Measurements from ENCODE around the gene ALK. TPM values are rescaled to one million over a fixed set of nuclear protein-coding genes. Genes with fewer than 3 reads are reported as not detected.

The ALK gene
- total RNA-seq, 2 donors from 2014 or later = not detected

DNA sequence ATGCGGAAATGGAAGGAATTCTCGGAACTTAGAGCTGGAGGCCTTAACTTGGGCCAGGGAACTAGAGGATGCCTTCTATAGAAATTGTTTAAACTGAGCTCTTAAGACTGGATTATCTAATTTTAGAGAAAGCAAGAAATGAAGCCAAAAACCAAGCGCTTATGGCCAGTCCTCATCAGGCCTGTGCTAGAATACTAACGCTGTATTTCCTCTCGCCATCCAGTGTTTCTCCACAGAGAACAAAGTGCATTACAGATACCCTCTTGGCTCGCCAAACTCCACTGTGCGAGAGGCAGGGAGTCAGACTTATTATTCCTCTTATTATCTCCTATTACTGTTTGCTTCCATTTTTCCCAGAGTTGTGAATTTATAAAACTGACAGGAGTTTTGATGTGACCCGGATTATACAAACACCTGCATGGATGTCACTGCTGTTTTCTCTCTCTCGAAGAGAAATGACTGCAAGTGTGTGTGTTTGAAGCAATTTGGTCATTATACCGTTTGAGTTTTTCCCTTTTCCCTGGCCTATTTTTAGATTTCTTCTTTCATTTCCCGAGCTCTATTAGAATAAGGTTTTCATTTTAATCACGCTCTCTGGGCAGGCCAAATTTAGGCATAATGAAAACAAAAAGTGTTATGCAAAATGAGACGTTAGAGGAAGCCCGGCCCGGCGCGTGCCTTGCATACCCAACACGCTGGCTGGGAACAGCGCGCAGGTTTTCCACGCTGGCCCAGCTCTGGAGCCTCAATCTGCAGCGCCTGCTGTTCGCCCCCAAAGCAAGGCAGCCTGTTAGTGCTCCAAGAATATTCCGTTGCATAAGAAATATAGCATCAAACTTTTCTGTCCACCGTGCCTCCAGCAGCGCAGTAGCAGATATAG lies 103.3 kb downstream of the ALK start:
- no peak overlapping the region for H3K4me3 Mint-ChIP-seq
- no peaks in the 10 kb centered on the region for H3K4me1 Mint-ChIP-seq (ENCODE audit: low read depth in 2 of 2)
- H3K27me3 Mint-ChIP-seq = no peaks in the 10 kb centered on the region
- no peak overlapping the region for H3K27ac Mint-ChIP-seq
- no peaks in the 10 kb centered on the region for H3K9me3 Mint-ChIP-seq
- no peaks in the 10 kb centered on the region for H3K36me3 Mint-ChIP-seq
- no peak for ATAC-seq
- no peak for DNase-seq (ENCODE audit: low spot score)

DNA sequence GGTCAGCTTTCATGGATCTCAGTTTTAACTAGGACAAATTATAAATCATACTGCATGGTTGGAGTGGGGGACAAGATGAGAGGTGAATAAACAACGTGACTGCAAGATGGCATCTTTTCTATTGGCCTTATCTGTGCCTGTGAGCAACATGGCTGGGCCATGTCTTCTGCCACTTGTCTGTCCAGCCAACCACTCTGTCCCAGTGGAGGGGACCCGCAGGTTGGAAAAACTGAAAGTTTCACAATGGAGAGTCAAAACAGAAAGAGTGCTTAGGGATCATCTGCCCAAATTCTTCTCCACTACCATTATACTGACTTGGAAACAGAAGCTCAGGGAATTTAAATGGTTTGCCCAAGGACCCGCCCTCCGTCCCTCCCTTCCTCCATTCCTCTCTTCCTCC lies 104.1 kb downstream of the ALK start:
- no peaks in the 10 kb centered on the region for H3K4me1 Mint-ChIP-seq (ENCODE audit: low read depth in 2 of 2)
- H3K27me3 Mint-ChIP-seq = peaks cover 0 to 2% of the 10 kb centered on the region in 2 donors
- DNase-seq (ENCODE audit: low spot score) (no peak), ATAC-seq (no peak)
- no peaks in the 10 kb centered on the region for H3K36me3 Mint-ChIP-seq
- H3K9me3 Mint-ChIP-seq = no peaks in the 10 kb centered on the region
- H3K27ac Mint-ChIP-seq = no peak overlapping the region
- H3K4me3 Mint-ChIP-seq = no peak overlapping the region

DNA sequence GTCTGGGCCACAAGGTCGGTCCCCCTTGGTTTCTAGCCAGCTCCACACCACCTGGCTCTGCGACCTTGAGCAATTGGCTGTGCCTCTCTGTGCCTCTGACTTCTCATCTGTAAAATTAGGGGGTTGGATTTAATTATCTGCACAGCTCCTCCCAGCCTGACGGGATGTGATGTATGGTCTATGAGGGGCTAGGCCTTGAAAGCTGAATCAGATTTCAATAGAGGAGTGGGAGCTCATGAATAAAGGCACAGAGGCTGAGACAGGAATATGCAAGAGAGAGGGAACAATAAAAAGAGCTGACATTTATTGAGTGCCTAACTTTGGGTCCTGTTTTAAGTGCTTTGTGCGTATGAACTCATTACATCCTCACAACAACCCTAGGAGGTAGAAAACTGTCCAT lies 104.7 kb downstream of the ALK start:
- Mint-ChIP-seq H3K27ac (no peak overlapping the region), H3K4me1 (ENCODE audit: low read depth in 2 of 2) (no peaks in the 10 kb centered on the region), H3K9me3 (no peaks in the 10 kb centered on the region), H3K27me3 (peaks cover 0 to 2% of the 10 kb centered on the region in 2 donors), H3K36me3 (no peaks in the 10 kb centered on the region), H3K4me3 (no peak overlapping the region)
- DNase-seq (ENCODE audit: low spot score) (no peak), ATAC-seq (no peak)

DNA sequence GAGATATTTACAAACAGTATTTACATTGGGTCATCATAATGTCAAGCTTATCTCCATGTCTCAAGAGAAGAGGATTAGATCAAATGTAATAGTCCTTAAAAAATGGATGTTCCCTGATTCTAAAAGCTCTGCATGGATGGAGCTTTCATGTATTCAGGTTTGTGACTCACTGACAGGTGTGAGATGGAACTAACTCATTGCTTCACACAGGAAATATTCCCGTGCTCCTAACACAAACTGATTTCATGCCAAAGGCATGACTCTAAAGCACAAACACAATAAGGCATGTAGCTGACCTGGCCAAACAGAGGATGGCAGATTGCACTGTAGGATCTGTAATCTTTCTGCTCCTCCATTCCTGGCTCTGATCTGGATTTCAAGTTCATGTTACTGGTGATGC lies 110.0 kb downstream of the ALK start:
- H3K36me3 Mint-ChIP-seq = no peaks in the 10 kb centered on the region
- H3K4me1 Mint-ChIP-seq (ENCODE audit: low read depth in 2 of 2) = no peaks in the 10 kb centered on the region
- H3K4me3 Mint-ChIP-seq = no peak overlapping the region
- DNase-seq (ENCODE audit: low spot score) (no peak), ATAC-seq (no peak)
- no peaks in the 10 kb centered on the region for H3K9me3 Mint-ChIP-seq
- no peak overlapping the region for H3K27ac Mint-ChIP-seq
- H3K27me3 Mint-ChIP-seq = peaks cover 10 to 11% of the 10 kb centered on the region in 2 donors

DNA sequence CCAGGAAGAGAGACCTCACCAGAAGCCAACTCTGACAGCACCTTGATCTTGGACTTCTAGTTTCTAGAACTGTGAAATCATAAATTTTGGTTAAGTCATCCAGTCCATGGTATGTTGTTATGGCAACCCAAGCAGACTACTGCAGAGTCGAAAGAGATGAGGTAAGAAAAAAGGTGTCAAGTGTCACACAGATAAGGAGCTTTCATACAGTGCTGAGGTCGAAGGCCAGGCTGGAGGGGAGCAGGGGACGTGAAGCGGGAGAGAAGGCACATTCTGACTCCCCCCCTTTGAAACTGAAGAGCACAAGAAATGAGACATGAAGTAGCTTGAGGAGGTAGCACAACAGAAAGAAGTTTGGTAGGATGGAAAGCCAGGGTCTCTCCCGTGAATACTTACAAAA lies 110.4 kb downstream of the ALK start:
- Mint-ChIP-seq H3K36me3 (no peaks in the 10 kb centered on the region), H3K27me3 (peaks cover 10 to 16% of the 10 kb centered on the region in 2 donors)

DNA sequence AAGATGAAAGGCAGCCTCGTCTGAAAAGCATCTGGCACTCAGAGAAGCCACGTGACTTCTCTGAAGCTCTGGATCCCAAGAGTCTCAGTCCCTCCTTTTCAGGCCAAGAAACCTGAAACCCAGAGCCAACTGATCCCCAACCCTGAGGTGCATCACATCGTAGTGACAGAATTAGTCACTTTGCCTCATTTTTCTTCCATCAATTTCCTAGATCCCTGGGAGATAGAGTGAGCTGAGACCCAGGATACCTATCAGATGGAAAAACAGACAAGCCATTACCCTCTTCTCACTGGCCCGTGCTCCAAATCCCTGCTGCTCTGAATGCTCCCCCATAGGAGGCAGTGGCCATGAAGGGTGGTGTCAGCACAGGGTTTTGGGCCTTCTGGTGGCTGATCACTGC lies 113.1 kb downstream of the ALK start:
- no peaks in the 10 kb centered on the region for H3K9me3 Mint-ChIP-seq
- no peak for DNase-seq (ENCODE audit: low spot score)

More for the DNA sequence above, 110.4 kb downstream of the ALK start:
- H3K9me3 Mint-ChIP-seq = no peaks in the 10 kb centered on the region
- no peak for ATAC-seq
- no peak overlapping the region for H3K27ac Mint-ChIP-seq
- no peaks in the 10 kb centered on the region for H3K4me1 Mint-ChIP-seq (ENCODE audit: low read depth in 2 of 2)
- H3K4me3 Mint-ChIP-seq = no peak overlapping the region
- DNase-seq (ENCODE audit: low spot score) = no peak

DNA sequence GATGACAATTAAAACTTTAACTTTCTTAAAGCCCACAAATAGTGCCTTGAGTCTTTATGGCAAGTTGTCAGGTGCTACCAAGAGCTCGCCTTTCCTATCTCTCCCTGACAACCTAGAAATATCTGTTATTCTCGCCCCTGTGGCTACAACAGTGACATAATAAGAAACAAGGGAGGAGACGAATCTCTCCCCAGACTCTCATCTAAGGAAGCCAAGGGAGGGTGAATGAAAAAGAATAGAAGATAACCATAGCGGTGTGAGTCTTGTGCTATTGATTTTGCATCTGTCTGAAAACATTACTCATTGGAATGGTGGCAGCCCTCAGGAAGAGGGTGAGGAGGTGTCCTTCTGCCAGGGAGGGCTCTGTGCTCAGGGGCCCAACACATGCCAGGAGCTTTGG lies 114.3 kb downstream of the ALK start:
- no peak overlapping the region for H3K4me3 Mint-ChIP-seq
- peaks cover 14 to 22% of the 10 kb centered on the region in 2 donors for H3K27me3 Mint-ChIP-seq
- DNase-seq (ENCODE audit: low spot score) = no peak
- H3K9me3 Mint-ChIP-seq = no peaks in the 10 kb centered on the region
- H3K36me3 Mint-ChIP-seq = no peaks in the 10 kb centered on the region
- no peak for ATAC-seq
- H3K4me1 Mint-ChIP-seq (ENCODE audit: low read depth in 2 of 2) = no peaks in the 10 kb centered on the region
- H3K27ac Mint-ChIP-seq = no peak overlapping the region

More for the DNA sequence above, 113.1 kb downstream of the ALK start:
- H3K36me3 Mint-ChIP-seq = no peaks in the 10 kb centered on the region
- no peaks in the 10 kb centered on the region for H3K4me1 Mint-ChIP-seq (ENCODE audit: low read depth in 2 of 2)
- ATAC-seq = no peak
- H3K4me3 Mint-ChIP-seq = no peak overlapping the region
- peaks cover 15 to 22% of the 10 kb centered on the region in 2 donors for H3K27me3 Mint-ChIP-seq
- no peak overlapping the region for H3K27ac Mint-ChIP-seq

DNA sequence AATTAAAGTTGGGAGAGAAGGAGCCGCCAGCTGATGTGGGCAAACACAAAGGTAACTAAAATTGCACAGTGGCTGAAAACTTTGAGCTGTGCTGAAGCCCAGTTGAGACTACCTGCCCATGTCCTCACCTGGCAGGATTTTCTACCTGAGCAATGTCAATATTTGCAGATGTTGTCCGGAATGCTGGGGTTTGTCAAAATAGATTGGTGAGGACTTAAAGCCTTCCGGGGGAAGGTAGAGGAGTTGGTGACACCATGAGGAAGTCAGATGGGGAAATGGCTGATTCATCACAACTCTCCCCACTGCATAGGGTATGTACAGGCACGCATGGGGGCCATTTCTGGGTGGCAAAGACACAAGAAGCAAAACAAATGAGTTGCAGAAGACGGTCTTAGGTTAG lies 114.9 kb downstream of the ALK start:
- ATAC-seq (no peak), DNase-seq (ENCODE audit: low spot score) (no peak)
- no peaks in the 10 kb centered on the region for H3K4me1 Mint-ChIP-seq (ENCODE audit: low read depth in 2 of 2)
- peaks cover 15 to 26% of the 10 kb centered on the region in 2 donors for H3K27me3 Mint-ChIP-seq
- H3K4me3 Mint-ChIP-seq = no peak overlapping the region
- H3K36me3 Mint-ChIP-seq = no peaks in the 10 kb centered on the region
- no peaks in the 10 kb centered on the region for H3K9me3 Mint-ChIP-seq
- H3K27ac Mint-ChIP-seq = no peak overlapping the region

DNA sequence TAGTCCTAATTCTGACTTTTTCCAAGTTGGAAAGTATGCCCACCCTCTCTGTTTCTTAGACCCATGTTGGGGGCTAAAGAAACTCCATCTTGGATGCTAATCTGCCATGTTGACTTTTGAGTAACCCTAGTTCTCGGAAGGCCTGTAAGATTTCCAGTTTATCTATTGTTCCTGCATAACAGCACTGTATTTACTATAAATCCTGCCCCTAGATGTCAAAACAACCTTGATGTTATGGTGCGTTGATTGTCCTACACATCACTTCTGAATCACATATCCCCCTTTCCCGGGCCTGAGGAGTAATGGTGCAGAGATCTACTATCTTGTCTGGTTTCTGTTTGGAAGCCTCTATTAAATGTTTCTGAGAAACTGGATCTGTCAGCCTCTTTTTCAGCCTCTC lies 116.7 kb downstream of the ALK start:
- Mint-ChIP-seq H3K9me3 (no peaks in the 10 kb centered on the region), H3K36me3 (no peaks in the 10 kb centered on the region), H3K27me3 (peaks cover 16 to 25% of the 10 kb centered on the region in 2 donors), H3K4me3 (no peak overlapping the region), H3K27ac (no peak overlapping the region), H3K4me1 (ENCODE audit: low read depth in 2 of 2) (no peaks in the 10 kb centered on the region)
- ATAC-seq (no peak), DNase-seq (ENCODE audit: low spot score) (no peak)

DNA sequence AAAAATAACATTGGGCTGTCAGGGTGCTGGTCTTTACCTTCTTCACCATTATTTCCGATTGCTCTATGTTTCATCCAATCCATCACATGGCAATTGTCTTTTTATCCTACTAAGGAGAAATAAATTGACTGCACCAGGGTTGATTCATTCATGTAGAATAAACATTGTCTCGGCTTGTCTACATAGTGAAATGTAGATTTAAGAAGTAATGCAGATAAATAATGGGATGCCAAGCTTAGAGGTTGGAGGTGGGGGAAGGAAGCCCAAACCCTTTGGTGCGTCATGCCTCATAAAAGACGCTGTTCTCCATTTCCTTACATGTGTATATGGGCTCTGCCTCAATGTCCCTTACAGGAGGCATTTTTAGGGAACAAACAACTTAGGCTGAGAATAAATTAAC lies 117.8 kb downstream of the ALK start:
- H3K9me3 Mint-ChIP-seq = no peaks in the 10 kb centered on the region
- H3K27me3 Mint-ChIP-seq = peaks cover 17 to 26% of the 10 kb centered on the region in 2 donors
- DNase-seq (ENCODE audit: low spot score) (no peak), ATAC-seq (no peak)
- no peak overlapping the region for H3K4me3 Mint-ChIP-seq
- no peaks in the 10 kb centered on the region for H3K4me1 Mint-ChIP-seq (ENCODE audit: low read depth in 2 of 2)
- no peak overlapping the region for H3K27ac Mint-ChIP-seq
- H3K36me3 Mint-ChIP-seq = no peaks in the 10 kb centered on the region

DNA sequence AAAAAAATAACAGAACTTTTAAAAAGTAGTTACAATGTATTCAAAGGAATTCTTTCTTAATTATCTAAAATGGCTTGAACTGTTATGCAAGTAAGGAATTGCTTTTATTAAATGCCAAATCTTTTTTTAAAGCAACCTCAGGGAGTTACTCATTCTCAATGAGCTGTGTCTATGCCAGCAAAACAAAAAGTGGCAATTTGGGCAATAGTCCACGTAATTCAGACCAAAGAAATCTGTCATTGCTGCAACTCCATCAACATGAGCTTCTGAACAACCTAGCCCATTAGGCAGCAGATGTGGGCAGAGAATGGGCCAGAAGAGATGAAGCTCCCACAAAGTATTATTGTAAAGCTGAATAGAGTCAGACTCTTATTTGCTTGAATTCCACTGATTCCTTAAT lies 118.4 kb downstream of the ALK start:
- Mint-ChIP-seq H3K27ac (no peak overlapping the region), H3K4me3 (no peak overlapping the region), H3K27me3 (peaks cover 17 to 26% of the 10 kb centered on the region in 2 donors), H3K4me1 (ENCODE audit: low read depth in 2 of 2) (no peaks in the 10 kb centered on the region), H3K9me3 (no peaks in the 10 kb centered on the region), H3K36me3 (no peaks in the 10 kb centered on the region)
- ATAC-seq (no peak), DNase-seq (ENCODE audit: low spot score) (no peak)

DNA sequence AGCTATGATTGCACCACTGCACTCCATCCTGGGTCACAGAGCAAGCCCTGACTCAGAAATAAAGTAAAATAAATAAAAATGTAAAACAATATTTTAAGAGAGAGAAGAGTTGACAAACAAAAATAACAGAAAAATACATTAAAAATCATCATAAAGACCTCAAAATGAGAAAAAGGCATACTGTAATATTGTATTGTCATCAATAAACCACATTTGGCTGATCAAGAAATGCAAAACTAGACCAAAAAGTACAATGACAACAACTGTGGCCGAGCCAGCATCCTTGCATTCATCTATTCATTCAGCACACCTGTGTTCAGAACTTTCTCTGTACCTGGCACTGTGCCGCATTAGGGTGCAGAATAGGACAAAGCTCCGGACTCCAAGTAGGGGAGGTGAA lies 121.8 kb downstream of the ALK start:
- H3K9me3 Mint-ChIP-seq = no peaks in the 10 kb centered on the region
- no peaks in the 10 kb centered on the region for H3K36me3 Mint-ChIP-seq
- no peaks in the 10 kb centered on the region for H3K4me1 Mint-ChIP-seq (ENCODE audit: low read depth in 2 of 2)
- ATAC-seq (no peak), DNase-seq (ENCODE audit: low spot score) (no peak)
- H3K27me3 Mint-ChIP-seq = peaks cover 13 to 22% of the 10 kb centered on the region in 2 donors
- H3K4me3 Mint-ChIP-seq = no peak overlapping the region
- no peak overlapping the region for H3K27ac Mint-ChIP-seq

DNA sequence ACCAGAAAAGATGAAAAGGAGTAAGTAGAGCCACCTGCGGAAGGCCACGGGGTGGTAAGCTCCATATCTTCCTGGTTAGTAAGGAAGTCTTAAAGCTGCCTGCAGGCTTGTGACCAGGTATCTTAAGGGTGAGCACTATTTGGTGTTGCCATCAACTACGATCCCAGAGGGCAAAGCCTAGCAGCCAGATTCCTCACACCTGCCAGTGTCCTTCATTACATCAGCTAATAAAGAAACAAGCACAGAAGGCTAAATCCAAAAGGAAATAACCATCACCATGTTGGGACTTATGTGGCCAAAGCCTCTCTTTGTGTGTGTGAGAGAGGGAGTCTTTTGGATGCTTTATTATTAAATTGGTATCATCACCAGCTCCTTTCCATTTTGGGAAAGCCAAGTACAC lies 123.5 kb downstream of the ALK start:
- H3K36me3 Mint-ChIP-seq = no peaks in the 10 kb centered on the region
- no peak overlapping the region for H3K4me3 Mint-ChIP-seq
- H3K27me3 Mint-ChIP-seq = peaks cover 17 to 29% of the 10 kb centered on the region in 2 donors
- no peak overlapping the region for H3K27ac Mint-ChIP-seq
- ATAC-seq (no peak), DNase-seq (ENCODE audit: low spot score) (no peak)
- H3K4me1 Mint-ChIP-seq (ENCODE audit: low read depth in 2 of 2) = no peaks in the 10 kb centered on the region
- H3K9me3 Mint-ChIP-seq = no peaks in the 10 kb centered on the region

DNA sequence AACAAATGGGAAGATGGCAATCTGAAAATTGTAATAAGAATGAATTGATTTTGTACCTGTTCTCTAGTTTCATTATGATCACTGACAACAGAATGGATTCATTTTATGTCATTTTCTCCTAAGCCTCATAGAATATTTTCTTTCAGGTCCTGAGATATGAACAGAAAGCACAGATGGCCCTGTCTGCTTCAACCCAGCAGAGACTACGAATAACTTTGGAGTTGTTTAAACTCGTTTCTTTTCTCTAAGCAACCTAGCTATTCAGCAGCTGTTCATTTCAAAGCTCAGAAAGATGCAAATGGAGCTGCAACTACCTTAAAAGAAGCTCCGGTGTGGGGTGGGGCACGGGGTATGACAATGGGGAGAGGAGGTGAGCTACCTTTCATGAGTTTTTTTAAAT lies 124.9 kb downstream of the ALK start:
- H3K27me3 Mint-ChIP-seq = peaks cover 14 to 32% of the 10 kb centered on the region in 2 donors
- no peak for DNase-seq (ENCODE audit: low spot score)
- no peak overlapping the region for H3K27ac Mint-ChIP-seq
- H3K4me3 Mint-ChIP-seq = no peak overlapping the region
- no peaks in the 10 kb centered on the region for H3K4me1 Mint-ChIP-seq (ENCODE audit: low read depth in 2 of 2)
- no peak for ATAC-seq
- H3K9me3 Mint-ChIP-seq = no peaks in the 10 kb centered on the region
- no peaks in the 10 kb centered on the region for H3K36me3 Mint-ChIP-seq

Measured in natural killer cell treated with Interleukin-12 subunit alpha and Interleukin-12 subunit beta and Interleukin-15 and Interleukin-18, amount 100 ng/mL, for 72 hours (primary cell).